Endothelial cell (in vitro differentiated cells): Measurements from ENCODE around the gene ZCCHC18. TPM values are rescaled to one million over a fixed set of nuclear protein-coding genes. Genes with fewer than 3 reads are reported as not detected.

Experiments
- DNase-seq: peaks from one replicate; pipeline ENCODE4 v3.0.0; 2021; ENCODE audit warnings: low spot score
- H3K27ac Mint-ChIP-seq: one replicate; pipeline ENCODE4 v1.8.0; 2021; ENCODE audit warnings: mixed read lengths, inconsistent platforms; ENCODE audit not compliant: unreplicated experiment
- H3K27me3 Mint-ChIP-seq: one replicate; pipeline ENCODE4 v1.8.0; 2021; ENCODE audit warnings: mild to moderate bottlenecking, moderate library complexity, mixed read lengths, inconsistent platforms; ENCODE audit not compliant: unreplicated experiment
- H3K36me3 Mint-ChIP-seq: one replicate; pipeline ENCODE4 v1.8.0; 2021; ENCODE audit warnings: mild to moderate bottlenecking, low read depth, mixed read lengths, inconsistent platforms; ENCODE audit not compliant: unreplicated experiment
- H3K4me1 Mint-ChIP-seq: one replicate; pipeline ENCODE4 v1.8.0; 2021; ENCODE audit warnings: mild to moderate bottlenecking, mixed read lengths, inconsistent platforms; ENCODE audit not compliant: unreplicated experiment
- H3K4me3 Mint-ChIP-seq: one replicate; pipeline ENCODE4 v1.8.0; 2021; ENCODE audit warnings: mild to moderate bottlenecking, mixed read lengths, inconsistent platforms; ENCODE audit not compliant: unreplicated experiment
- H3K9me3 Mint-ChIP-seq: one replicate; pipeline ENCODE4 v1.8.0; 2021; ENCODE audit warnings: mixed read lengths, inconsistent platforms; ENCODE audit not compliant: unreplicated experiment
- total RNA-seq: library from RNA; stranded (reverse); fragmentation: NEBNext Ultra II Directional; extraction: Animal tissue kit (Norgen Biotek cat#: 25700); gene quantifications from one replicate; pipeline ENCODE4 v1.2.1, GENCODE V29; 2021; ENCODE audit not compliant: unreplicated experiment
- TF ChIP-seq, protein P1 (sequence below): fragments of 200-600 bp; sonication (generic); IDR thresholded peaks from one replicate; pipeline ENCODE4 v1.5.0; 2021; ENCODE audit warnings: antibody characterized with exemption; ENCODE audit not compliant: unreplicated experiment

Gene ZCCHC18
- total RNA-seq, 1 donor from 2014 or later = 3.6 TPM

DNA sequence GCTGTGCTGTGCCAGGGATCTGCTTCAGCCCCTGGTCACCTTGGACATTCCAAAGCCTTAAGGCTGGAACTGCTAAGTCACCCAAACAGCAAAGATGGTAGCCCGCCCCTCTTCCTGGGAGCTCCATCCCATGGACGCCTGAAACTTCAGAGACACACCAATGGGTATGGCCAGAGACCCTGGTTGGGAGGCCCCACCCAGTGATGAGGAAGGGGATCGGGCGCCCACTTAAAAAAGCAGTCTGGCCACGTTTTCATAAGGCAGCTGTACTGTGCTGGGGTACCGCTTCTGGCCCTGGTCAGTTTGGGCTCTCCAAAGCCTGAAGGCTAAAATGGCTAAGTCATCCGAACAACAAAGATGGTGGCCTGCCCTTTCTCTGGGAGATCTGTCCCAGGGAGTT lies 26.8 kb upstream of the ZCCHC18 start:
- TF ChIP-seq, protein P1, sequence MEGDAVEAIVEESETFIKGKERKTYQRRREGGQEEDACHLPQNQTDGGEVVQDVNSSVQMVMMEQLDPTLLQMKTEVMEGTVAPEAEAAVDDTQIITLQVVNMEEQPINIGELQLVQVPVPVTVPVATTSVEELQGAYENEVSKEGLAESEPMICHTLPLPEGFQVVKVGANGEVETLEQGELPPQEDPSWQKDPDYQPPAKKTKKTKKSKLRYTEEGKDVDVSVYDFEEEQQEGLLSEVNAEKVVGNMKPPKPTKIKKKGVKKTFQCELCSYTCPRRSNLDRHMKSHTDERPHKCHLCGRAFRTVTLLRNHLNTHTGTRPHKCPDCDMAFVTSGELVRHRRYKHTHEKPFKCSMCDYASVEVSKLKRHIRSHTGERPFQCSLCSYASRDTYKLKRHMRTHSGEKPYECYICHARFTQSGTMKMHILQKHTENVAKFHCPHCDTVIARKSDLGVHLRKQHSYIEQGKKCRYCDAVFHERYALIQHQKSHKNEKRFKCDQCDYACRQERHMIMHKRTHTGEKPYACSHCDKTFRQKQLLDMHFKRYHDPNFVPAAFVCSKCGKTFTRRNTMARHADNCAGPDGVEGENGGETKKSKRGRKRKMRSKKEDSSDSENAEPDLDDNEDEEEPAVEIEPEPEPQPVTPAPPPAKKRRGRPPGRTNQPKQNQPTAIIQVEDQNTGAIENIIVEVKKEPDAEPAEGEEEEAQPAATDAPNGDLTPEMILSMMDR = no peak
- Mint-ChIP-seq H3K27me3 (no peaks in the 10 kb centered on the region), H3K9me3 (no peaks in the 10 kb centered on the region), H3K27ac (no peak overlapping the region), H3K4me1 (no peaks in the 10 kb centered on the region), H3K36me3 (no peaks in the 10 kb centered on the region), H3K4me3 (no peak overlapping the region)
- no peak for DNase-seq

DNA sequence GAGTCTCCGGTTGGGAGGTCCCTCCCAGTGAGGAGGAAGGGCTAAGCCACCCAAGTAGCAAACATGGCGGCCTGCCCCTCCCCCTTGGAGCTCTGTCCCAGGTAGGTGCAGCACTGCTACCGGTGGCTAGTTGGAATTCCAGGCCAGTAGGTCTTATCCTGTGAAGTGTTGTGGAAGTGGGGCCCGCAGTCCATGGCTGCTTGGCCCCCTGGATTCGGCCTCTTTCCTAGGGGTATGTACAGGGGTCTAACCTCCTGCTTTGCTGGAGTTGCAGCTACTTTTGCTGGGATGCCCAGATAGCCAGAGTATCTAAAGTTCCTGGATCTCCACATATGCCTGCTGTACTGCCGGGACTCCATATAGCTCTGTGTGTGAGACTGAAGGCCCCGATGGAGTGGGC lies 26.4 kb upstream of the ZCCHC18 start:
- H3K27me3 Mint-ChIP-seq = no peaks in the 10 kb centered on the region
- TF ChIP-seq, protein P1 = no peak
- H3K9me3 Mint-ChIP-seq = no peaks in the 10 kb centered on the region
- H3K27ac Mint-ChIP-seq = no peak overlapping the region
- no peaks in the 10 kb centered on the region for H3K36me3 Mint-ChIP-seq
- H3K4me1 Mint-ChIP-seq = no peaks in the 10 kb centered on the region
- no peak for DNase-seq
- no peak overlapping the region for H3K4me3 Mint-ChIP-seq

- no peaks in the 10 kb centered on the region for H3K9me3 Mint-ChIP-seq
- H3K36me3 Mint-ChIP-seq = no peaks in the 10 kb centered on the region
- H3K27me3 Mint-ChIP-seq = no peaks in the 10 kb centered on the region
- H3K27ac Mint-ChIP-seq = no peak overlapping the region
- DNase-seq = peak; percentile 38
- H3K4me3 Mint-ChIP-seq = no peak overlapping the region
- TF ChIP-seq, protein P1 = peak; percentile 70
- no peaks in the 10 kb centered on the region for H3K4me1 Mint-ChIP-seq
Measured at GRCh38 chrX:104098151-104098808, 14.0 kb upstream of the ZCCHC18 start.

DNA sequence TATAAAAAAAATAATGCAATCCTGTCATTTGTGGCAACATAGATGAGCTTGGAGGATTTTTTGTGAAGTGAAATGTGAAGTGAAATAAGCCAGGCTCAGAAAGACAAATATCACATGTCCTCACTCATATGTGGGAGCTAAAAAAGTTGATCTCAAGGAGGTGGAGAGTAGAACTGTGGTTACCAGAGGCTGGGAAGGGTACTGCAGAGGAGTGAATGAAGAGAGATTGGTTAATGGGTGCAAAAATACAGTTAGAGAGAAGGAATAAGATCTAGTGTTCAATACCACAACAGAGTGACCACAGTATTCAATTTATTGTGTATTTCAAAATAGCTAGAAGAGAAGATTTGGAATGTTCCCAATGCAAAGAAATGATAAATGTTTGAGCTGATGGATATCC lies 13.4 kb upstream of the ZCCHC18 start:
- H3K27ac Mint-ChIP-seq = no peak overlapping the region
- no peak overlapping the region for H3K4me3 Mint-ChIP-seq
- DNase-seq = no peak
- H3K9me3 Mint-ChIP-seq = no peaks in the 10 kb centered on the region
- H3K27me3 Mint-ChIP-seq = no peaks in the 10 kb centered on the region
- no peaks in the 10 kb centered on the region for H3K4me1 Mint-ChIP-seq
- no peaks in the 10 kb centered on the region for H3K36me3 Mint-ChIP-seq
- TF ChIP-seq, protein P1 = no peak

- DNase-seq = no peak
- TF ChIP-seq, protein P1 = no peak
- H3K27ac Mint-ChIP-seq = no peak overlapping the region
- H3K36me3 Mint-ChIP-seq = no peaks in the 10 kb centered on the region
- H3K4me3 Mint-ChIP-seq = no peak overlapping the region
- H3K27me3 Mint-ChIP-seq = peaks cover 2% of the 10 kb centered on the region
- no peaks in the 10 kb centered on the region for H3K4me1 Mint-ChIP-seq
- H3K9me3 Mint-ChIP-seq = no peaks in the 10 kb centered on the region
Measured at GRCh38 chrX:104104676-104105075, 7.6 kb upstream of the ZCCHC18 start.
